Measurements from ENCODE around the gene CAMTA1.

The CAMTA1 gene

GRCh38 chr1:7516929-7517328 lies 731.7 kb downstream of the CAMTA1 start:
- no peak for ATAC-seq
- TF ChIP-seq PPARA (CRISPR knock-in tag; IDR thresholded peaks at IDR 0.05; ENCODE audit: borderline replicate concordance) (no peak), ZFP3 (CRISPR knock-in tag; IDR thresholded peaks at IDR 0.05) (no peak), RARB (CRISPR knock-in tag; IDR thresholded peaks at IDR 0.05) (no peak), TSHZ2 (CRISPR knock-in tag; IDR thresholded peaks at IDR 0.05) (no peak), CSDC2 (CRISPR knock-in tag; IDR thresholded peaks at IDR 0.05) (no peak), ZC3H10 (CRISPR knock-in tag; IDR thresholded peaks at IDR 0.05) (no peak)
- TF ChIP-seq, protein P1, sequence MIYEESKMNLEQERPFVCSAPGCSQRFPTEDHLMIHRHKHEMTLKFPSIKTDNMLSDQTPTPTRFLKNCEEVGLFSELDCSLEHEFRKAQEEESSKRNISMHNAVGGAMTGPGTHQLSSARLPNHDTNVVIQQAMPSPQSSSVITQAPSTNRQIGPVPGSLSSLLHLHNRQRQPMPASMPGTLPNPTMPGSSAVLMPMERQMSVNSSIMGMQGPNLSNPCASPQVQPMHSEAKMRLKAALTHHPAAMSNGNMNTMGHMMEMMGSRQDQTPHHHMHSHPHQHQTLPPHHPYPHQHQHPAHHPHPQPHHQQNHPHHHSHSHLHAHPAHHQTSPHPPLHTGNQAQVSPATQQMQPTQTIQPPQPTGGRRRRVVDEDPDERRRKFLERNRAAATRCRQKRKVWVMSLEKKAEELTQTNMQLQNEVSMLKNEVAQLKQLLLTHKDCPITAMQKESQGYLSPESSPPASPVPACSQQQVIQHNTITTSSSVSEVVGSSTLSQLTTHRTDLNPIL (CRISPR knock-in tag; IDR thresholded peaks at IDR 0.05; ENCODE audit: low read depth): no peak

- ATAC-seq: no peak
- TF ChIP-seq ZNF8 (CRISPR knock-in tag; IDR thresholded peaks at IDR 0.05) (no peak), GLIS3 (CRISPR knock-in tag; IDR thresholded peaks at IDR 0.05) (no peak), ZC3H10 (CRISPR knock-in tag; IDR thresholded peaks at IDR 0.05) (no peak), ZFP30 (CRISPR knock-in tag; IDR thresholded peaks at IDR 0.05) (no peak), ESRRG (CRISPR knock-in tag; IDR thresholded peaks at IDR 0.05) (no peak), PPARA (CRISPR knock-in tag; IDR thresholded peaks at IDR 0.05; ENCODE audit: borderline replicate concordance) (no peak)
Measured at GRCh38 chr1:7517611-7518330, 732.5 kb downstream of the CAMTA1 start.

GRCh38 chr1:7518411-7518810 lies 733.2 kb downstream of the CAMTA1 start:
- TF ChIP-seq ZFP30 (CRISPR knock-in tag; IDR thresholded peaks at IDR 0.05) (no peak), ZNF565 (CRISPR knock-in tag; conservative IDR thresholded peaks at IDR 0.05; ENCODE audit: low read depth) (no peak), TCF4 (CRISPR knock-in tag; IDR thresholded peaks at IDR 0.05; ENCODE audit: borderline replicate concordance) (no peak), ARNTL (CRISPR knock-in tag; IDR thresholded peaks at IDR 0.05; ENCODE audit: borderline replicate concordance, low read depth) (no peak)
- ATAC-seq: no peak

- no peak; the same call in 2 of the 3 replicates for ATAC-seq
- TF ChIP-seq PATZ1 (CRISPR knock-in tag; IDR thresholded peaks at IDR 0.05; ENCODE audit: borderline replicate concordance): no peak
- no peak for TF ChIP-seq PPARA (CRISPR knock-in tag; IDR thresholded peaks at IDR 0.05; ENCODE audit: borderline replicate concordance)
- TF ChIP-seq ARNTL (CRISPR knock-in tag; IDR thresholded peaks at IDR 0.05; ENCODE audit: borderline replicate concordance, low read depth): no peak
- TF ChIP-seq, protein P2, sequence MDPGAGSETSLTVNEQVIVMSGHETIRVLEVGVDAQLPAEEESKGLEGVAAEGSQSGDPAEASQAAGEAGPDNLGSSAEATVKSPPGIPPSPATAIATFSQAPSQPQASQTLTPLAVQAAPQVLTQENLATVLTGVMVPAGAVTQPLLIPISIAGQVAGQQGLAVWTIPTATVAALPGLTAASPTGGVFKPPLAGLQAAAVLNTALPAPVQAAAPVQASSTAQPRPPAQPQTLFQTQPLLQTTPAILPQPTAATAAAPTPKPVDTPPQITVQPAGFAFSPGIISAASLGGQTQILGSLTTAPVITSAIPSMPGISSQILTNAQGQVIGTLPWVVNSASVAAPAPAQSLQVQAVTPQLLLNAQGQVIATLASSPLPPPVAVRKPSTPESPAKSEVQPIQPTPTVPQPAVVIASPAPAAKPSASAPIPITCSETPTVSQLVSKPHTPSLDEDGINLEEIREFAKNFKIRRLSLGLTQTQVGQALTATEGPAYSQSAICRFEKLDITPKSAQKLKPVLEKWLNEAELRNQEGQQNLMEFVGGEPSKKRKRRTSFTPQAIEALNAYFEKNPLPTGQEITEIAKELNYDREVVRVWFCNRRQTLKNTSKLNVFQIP (CRISPR knock-in tag; IDR thresholded peaks at IDR 0.05; ENCODE audit: borderline replicate concordance, low read depth): no peak
- TF ChIP-seq ZFP30 (CRISPR knock-in tag; IDR thresholded peaks at IDR 0.05): no peak
- no peak for TF ChIP-seq OSR1 (CRISPR knock-in tag; IDR thresholded peaks at IDR 0.05)
Measured at GRCh38 chr1:7519181-7519860, 734.1 kb downstream of the CAMTA1 start.
